GM21423 (cell line): ENCODE results near the gene SAT1.
"Not testable (repeated sequence)": the region's sequence is repeated elsewhere in the genome, so short reads cannot be mapped to it uniquely, and the experiment has no call there.

Experiments used
- ATAC-seq: cut with Tn5 transposase; IDR thresholded peaks from one replicate; pipeline ENCODE4 v1.9.1; 2021; ENCODE audit warnings: mild to moderate bottlenecking, moderate library complexity; ENCODE audit not compliant: unreplicated experiment

Gene SAT1

DNA sequence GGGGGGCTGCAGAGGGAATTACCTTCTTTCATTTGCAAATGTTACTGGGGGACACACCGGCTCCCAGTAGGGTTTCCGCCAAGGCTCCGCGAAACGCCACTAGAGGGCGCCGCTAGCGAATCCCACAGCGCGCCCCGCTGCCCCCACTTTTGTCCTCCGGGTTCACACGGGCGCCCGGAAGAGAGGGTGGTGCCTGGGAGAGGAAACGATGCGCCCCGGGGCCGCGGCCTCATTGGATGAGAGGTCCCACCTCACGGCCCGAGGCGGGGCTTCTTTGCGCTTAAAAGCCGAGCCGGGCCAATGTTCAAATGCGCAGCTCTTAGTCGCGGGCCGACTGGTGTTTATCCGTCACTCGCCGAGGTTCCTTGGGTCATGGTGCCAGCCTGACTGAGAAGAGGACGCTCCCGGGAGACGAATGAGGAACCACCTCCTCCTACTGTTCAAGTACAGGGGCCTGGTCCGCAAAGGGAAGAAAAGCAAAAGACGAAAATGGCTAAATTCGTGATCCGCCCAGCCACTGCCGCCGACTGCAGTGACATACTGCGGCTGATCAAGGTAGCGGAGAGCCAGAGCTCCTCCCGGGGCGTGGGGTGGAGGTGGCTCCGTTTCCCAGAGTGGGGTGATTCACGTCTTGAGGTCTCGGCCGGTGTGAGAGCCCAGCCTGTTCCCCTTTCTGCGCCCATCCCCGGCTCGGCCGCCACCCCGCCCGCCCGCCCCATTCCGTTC, at the start of gene SAT1:
TSS of gene SAT1 (plus strand) at position 311 of the 726 bp plus-strand sequence. CDS start at position 490, 179 bp downstream.
- ATAC-seq: peak; percentile 87

DNA sequence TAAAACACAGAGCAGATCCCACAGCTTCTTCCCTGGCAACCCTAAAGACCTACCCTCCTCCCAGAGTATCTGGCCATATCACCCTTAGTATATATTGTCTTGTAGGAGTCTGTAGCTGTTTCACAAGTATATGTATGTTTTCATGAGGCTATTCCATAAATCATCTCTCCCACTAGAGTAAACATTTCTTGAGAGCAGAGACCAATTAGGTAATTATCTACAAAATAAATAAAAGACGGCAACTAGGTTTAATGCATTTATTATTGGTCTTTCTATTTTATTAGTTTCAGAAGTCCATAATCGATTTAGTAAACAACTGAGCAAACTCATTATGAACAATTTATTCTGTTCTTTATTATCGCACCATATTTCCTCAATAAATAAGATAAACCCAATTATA, 46.9 kb upstream of the SAT1 start:
- ATAC-seq: no peak

DNA sequence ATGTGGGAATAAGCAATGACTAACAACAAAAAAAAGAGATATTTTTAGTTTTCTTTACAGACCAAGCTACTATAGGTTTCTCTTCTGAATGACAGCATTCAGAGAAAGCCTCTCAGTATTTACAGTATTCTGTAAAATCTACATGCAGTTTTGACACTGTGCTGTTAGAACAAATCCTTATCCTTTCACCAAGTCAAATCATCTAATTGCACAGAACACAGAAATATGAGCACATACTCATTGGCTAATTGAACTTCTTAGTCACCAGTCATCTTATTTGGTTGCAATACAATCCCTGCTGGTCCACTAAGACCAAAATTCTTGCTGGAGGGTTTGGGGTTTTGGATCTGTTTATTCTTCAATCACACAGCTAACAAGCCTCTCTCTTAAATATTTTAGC, 45.6 kb upstream of the SAT1 start:
- ATAC-seq: no peak

DNA sequence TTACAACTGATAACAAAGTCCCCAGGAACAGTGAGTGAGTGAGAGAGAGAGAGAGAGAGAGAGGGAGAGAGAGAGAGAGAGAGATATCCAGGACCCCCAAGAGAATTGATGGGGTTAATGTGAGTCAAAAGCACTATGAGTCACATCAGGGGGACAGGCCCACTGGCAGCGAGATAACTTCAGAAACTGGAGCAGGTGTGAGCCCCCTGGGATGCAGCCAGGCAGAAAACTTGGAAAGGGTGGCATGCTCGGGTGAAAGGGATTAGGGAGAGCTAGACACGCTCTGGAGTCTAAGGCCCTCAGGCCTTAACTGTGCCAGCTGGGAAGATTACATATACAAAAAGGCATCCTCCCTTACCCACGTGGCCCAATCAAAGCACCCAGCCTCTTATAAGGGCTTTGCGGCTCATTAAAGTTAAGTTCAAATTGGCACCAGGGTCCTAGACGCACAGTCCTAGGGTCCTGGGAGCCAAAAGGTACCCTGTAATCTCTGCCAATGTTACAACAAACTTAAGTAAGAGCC, 40.7 kb upstream of the SAT1 start:
- ATAC-seq: no peak

DNA sequence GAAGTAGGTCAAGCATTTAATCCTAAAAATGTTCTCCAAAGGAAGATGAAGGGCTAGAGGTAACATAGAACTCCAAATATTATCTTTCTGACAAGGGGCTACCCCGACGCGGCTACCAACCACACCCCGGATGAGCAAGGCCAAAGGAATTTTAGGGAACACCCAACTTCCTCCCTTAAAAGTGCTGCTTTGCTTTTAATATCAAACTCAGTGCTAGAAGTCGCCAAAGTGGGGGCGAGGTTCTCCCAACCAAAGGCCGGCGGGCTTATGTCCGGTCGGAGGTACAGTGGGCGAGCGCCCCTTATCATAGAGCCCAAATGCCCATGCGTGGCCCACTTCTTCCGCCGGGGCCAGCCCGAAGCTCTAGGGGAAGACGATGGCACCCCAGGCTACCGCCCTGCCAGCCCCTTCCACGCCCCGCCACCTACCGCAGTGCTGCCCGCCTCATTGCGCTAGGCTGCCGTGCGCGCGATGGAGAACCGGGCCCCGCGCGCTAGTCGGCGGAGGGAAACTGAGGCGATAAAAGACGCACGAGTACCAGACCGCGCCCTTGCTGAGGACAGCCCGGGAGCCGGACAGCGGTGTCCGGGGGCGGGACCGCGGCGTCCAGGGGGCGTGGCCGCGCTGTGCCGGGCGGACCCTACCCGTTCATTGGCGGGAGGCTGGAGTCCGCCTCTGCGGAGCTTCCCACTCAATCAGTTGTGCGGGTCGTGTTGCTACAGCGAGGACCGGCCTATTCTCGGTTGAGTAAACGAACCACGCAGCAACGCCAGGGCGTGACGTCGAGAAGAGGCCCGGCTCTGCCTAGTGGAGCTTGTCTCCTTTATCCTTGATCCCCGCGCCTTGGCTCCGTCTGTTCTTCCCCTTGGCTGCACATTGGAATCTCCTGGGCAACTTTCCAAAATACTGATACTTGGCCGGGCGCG, 40.0 kb upstream of the SAT1 start, which contains the start of gene ACOT9:
TSS of gene ACOT9 (minus strand) at position 580 of the 926 bp plus-strand sequence. CDS start at position 448, 132 bp downstream.
- ATAC-seq: peak; percentile 97

DNA sequence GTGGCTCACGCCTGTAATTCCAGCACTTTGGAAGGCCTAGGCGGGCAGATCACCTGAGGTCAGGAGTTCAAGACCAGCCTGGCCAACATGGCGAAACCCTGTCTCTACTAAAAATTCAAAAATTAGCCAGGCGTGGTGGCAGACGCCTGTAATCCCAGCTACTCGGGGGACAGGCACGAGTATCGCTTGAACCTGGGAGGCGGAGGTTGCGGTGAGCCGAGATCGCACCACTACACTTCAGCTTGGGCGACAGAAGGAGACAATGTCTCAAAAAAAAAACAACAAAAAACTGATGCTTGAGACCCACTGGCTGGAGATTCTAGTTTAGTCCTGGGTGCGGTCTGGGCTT, 39.4 kb upstream of the SAT1 start:
- not testable (repeated sequence) for ATAC-seq

DNA sequence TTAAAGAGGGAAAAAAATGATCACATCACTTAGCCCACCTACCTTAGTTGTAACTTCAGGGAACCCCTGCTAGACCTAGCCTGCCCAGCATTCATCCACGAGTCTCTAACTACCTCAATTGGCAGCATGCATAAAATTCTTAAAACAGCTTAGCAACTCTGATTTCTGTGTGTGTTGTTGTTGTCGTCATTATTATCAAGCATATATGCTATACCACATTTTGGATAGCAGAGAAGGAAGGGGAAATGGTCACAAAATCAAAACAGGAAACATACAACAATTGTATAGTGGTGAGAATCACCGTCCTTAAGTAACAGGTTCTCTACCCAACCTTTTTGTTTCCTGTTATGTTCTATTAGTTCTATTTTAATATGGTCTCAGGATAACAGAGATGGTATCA, 37.2 kb upstream of the SAT1 start:
- ATAC-seq: no peak

DNA sequence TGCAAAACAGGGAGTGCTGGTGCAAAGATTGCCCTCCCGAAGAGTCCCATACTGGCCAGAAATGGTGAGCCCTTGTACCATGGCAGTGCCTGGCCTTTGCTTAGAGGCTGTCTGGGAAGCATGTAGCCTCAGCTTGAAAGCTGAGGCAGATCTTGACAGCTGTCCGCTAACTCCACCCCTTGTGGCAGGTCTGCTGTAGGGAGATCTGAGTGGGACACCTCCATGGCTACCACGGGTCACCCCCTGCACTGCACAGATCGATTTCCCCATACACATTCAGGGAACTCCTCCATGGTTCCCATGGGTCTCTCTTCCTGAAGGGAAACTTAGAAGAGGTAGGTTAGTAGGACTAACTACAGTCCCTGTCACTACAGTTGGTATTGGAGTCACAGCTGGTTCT, 33.8 kb upstream of the SAT1 start:
- ATAC-seq: no peak

DNA sequence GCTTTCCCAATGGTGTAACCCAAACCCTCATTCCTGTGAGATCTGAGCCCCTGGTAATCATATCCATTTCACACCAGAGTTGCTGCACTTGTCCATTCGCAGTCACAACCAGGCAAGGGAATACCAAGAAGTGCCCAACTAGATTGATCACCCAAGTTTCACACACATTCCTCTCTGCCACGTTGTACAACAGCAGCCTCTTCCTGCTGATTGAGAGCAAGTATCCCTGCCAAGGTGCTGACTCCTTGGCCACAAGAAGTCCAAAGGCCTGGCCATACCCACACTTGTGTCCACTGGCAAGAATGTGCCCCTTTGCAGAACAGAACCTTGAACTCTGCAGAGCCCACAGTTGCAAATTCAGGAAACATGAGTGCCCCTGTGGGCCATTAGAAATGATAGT, 33.4 kb upstream of the SAT1 start:
- ATAC-seq: no peak

DNA sequence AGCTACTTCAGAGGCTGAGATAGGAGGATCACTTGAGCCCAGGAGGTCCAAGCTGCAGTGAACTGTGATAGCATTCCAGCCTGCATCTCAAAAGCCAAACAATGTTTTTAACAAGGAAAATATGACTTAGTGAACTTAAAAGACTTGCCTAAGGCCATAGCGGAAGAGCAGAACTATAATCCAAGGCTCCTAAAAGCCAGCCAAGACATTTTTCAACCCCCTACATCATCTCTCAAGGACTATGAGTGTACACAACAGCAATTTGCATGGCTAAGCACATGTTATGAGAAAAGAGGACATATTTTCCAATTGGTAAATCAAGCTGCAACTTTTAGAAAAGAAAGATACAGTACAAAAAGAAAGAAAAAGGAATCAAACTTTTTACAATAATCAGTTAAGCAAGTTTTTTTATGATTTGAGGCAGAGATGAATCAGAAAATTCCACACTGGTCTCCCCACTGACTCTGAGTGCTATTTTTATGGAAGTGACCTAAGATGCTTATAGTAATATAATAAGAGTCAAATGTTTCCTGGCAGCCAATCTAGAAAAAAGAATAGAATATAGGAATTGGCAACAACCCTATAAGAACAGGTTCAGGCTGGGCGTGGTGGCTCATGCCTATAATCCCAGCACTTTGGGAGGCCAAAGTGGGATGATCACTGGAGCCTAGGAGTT, 30.1 kb upstream of the SAT1 start:
- no peak for ATAC-seq

DNA sequence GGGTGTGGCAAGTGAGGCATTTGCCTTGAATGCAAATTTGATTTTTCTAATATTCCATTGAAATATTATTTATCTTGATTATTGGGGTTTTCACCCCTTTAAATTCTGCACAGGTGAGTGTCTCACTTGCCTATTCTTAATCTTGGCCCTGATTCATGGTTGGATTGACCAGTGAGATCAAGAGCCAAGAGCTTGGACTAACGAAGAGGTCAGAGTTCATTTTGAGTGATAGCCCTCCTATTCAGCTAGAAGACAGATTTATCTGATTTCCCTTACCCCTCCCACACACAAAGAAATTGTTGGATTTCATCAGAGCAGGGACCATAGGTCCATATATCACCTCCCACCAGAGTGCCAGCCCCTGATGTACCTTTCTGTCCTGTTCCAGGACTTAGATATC, 28.3 kb upstream of the SAT1 start:
- ATAC-seq: no peak

DNA sequence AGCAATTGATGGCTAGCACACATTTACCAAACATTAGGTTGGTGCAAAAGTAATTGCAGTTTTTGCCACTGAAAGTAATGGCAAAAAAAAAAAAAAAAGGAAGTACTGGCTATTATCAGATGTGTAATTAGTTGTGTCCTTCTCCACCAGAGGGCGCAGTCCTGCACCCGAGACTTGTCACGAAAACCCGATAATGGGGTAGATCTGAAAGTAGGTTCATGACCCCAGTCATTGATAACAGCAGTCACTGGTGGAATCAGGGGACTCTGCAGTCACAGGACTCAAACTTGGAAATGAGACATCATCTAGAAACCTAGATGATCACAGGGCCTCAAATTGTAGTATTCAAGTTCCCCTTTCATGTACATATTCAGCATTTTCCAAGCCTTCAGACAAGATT, 26.8 kb upstream of the SAT1 start:
- ATAC-seq: peak; percentile 72

DNA sequence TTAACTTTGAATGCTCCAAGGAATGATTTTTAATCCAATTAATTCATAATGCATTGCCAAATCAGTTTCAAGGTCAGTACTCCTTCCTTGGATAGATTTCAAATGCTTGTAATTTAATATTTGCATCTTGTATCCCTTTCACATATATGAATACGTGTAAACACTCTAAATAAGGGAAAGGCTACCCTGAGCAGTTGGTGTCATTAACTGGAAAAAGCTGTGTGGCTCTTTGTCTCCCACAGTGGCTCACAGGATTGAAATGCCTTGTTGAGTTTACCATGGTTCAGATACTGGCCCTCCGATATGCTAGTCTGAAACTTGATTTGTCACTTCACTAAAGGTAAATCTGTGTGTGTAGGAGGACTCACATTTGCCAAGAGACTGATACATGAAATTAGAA, 23.2 kb upstream of the SAT1 start:
- ATAC-seq: no peak

DNA sequence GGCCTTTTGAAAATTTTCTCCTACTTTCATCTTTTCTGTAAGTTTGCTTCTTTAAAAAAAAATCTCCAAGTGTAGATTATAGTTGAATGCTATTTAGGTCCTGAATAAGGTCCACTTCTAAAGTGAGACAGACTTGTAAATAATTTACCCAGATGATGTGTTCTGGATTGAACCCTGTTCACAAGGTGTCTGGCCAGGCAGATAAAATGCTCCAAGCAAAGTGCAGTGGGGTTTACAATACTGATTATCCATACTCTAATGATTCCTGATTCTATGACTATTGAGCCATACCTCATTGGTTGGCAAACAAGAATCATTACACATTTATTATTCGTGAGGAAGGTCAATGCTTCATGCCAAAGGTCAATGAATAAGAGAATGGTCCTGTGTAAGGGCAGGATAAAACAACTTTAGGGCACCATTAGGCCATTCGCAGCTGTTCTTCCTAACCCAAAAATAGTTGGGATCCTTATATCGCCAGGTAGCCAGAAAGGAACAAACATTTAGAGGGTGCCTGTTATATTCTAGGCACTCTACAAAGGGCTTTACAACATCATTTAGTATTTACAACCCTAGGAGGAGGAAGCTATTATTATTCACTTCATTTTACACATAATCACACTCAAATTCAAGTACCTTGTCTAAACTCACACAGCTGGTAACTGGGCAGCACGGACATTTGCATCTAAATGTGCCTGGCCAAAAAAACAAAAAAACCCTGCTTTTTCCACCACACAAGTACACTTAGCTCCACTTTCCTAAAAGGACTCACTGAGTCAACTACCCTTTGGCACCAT, 18.6 kb upstream of the SAT1 start:
- ATAC-seq: no peak

DNA sequence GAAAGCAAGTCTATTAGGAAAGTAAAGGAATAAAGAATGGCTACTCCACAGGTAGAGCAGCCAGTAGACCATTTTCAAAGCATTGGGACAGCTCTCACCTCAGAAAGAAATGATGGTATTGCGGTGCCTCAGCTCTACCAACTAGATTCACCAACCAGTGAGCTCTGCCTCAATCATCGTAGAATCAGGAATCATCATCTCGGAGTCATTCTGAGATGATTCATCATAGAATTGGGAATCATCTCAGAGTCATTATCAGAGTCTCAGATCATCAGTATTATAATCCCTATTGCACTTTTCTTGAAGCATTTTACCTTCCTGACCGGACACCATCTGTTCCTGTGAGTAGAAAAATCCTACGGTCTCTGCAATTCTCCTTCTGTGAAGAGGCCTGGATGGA, 17.5 kb upstream of the SAT1 start:
- no peak for ATAC-seq

DNA sequence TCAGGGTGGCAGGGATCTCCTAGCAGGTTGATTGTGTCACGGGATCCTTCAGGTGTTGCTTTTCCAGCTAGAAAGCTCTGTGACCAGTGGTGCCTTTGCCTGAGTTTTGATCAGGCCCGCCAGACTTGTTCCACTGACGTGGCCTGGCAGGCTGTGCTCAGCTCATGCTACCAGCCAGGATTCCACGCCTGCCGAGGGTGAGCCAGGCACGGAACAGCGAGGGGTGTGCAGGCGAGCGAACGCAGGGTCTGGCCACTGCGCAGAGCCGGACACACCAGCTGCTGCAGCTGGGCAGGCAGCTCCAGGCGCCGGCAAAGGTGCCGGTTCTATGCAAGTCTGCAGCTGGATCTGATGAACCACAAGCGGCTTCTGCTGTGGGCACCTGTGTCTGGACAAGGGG, 17.1 kb upstream of the SAT1 start:
- no peak for ATAC-seq

DNA sequence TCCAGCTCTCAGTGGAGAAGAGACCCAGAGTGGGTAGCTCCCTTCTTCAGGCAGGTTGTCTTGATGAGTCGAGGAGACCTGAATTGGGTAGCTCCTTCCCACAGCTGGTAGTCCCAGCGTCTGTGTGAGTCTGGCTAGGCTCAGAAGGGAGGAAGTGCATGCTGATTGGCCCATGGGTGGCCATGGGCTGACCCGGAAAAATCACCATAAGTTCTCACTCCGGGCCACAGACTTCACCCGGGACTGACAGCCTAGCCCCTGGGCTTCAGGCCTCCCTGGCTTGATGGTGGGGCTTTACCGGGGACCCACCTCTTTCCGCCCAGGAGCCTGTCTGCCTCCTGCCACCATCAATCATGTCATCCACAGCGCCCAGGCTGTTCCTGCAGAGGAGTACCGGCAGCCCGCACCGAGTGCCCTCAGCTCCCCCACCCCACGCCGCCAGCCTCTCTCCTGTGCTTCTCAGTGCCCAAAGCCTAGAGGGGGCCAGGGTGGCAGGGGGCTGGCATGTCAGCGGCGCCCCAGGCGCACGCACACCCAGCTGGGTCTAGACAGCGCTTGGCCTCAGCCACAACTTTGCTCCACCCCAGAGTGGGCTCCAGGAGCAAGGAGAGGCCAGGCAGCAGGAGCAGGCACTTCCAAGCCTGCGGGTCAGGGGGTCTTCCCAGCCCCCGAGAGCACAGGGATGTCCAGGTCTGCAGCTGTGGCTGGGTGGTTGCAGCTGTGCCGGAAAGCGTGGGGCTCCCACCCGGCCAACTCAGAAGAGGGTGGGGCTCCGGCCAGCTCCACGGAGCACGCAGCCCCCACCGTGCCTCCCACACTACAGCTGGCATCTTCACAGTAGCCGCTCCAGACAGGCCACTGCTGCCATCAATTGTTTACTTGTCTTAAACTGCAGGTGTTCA, 16.1 kb upstream of the SAT1 start:
- ATAC-seq: no peak

DNA sequence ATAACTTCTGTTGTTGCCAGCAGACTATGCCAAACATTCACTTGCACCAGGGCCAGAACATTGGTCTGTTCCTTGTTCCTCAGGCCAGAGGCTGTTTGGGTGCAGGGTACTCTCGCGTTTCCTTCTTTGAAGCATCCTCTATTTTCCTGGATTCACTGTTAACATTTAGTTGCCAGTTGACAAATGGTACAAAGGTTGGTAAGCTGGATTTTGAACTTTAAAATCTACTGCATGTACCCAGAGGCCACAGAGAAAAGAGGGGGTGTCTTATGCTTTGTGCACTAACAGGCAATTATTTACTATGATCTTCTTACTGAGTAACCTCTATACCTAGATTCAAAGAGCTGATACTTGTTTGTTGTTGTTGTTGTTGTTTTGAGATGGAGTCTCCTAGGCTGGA, 12.8 kb upstream of the SAT1 start:
- ATAC-seq: no peak

DNA sequence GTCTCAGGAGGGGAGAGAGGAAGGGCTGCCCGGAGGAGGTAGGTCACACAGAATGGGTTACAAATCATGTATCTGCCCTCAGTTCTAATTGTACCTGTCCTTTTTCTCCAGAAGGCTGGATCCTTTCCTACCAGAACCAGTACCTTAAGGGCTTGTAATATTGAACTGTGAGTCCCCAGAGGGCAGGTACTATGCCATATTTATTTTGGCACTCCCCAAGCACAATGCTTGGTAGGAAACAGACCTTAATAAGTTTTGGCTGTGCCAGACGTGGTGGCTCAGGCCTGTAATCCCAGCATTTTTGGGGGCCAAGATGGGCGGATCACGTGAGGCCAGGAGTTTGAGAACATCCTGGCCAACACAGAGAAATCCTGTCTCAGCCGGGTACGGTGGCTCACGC, 11.9 kb upstream of the SAT1 start:
- not testable (repeated sequence) for ATAC-seq
